ENCODE results near the gene STUB1.

STUB1 gene

DNA sequence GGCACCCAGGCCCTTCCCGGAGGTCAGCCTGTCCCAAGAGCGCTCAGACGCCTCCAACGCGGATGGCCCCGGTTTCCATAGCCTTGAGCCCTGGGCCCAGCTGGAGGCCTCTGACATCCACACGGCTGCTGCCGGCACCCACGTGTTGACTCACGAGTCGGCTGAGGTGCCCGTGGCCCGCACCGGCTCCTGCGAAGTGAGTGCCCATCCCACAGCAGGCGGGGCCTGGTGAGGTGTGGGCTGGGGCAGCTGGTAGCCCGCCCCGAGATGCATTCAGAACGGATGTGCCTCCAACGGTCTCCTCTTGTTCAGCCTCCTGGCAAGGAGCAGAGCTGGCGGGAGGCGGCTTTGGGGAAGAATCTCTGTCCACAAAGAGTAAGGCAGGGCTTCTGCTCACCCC lies 28.4 kb upstream of the STUB1 start:
- no peak for DNase-seq (ENCODE audit: low spot score)
- Mint-ChIP-seq H3K4me1 (ENCODE audit: low read depth) (no peaks in the 10 kb centered on the region), H3K4me3 (no peak overlapping the region), H3K9me3 (no peaks in the 10 kb centered on the region), H3K36me3 (ENCODE audit: low read depth) (no peaks in the 10 kb centered on the region), H3K27me3 (ENCODE audit: low read depth) (no peaks in the 10 kb centered on the region), H3K27ac (no peak overlapping the region)

GRCh38 chr16:652454-653305 lies 27.5 kb upstream of the STUB1 start:
- no peaks in the 10 kb centered on the region for H3K4me1 Mint-ChIP-seq (ENCODE audit: low read depth)
- no peak overlapping the region for H3K4me3 Mint-ChIP-seq

DNA sequence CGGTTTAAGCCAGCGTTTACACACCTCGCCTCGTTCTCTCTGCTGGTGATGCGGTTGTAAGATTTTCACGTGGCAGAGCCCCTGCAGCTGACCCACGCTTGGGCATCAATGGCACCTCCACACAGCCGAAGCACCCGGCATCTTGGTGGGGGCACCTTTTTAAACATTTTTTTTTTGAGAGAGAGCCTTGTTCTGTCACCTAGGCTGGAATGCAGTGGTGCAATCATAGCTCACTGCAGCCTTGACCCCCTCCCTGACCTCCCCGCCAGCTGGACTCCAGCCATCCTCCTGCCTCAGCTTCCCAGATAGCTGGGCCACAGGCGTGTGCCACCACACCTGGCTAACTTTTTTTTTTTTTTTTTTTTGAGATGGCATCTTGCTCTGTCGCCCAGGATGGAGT lies 26.2 kb upstream of the STUB1 start:
- no peak for DNase-seq (ENCODE audit: low spot score)
- Mint-ChIP-seq H3K4me3 (no peak overlapping the region), H3K9me3 (no peaks in the 10 kb centered on the region)

More at GRCh38 chr16:652454-653305, 27.5 kb upstream of the STUB1 start:
- H3K27ac Mint-ChIP-seq, result no peak overlapping the region
- no peaks in the 10 kb centered on the region for H3K36me3 Mint-ChIP-seq (ENCODE audit: low read depth)
- H3K9me3 Mint-ChIP-seq, result no peaks in the 10 kb centered on the region
- H3K27me3 Mint-ChIP-seq (ENCODE audit: low read depth), result no peaks in the 10 kb centered on the region
- DNase-seq (ENCODE audit: low spot score), result no peak

DNA sequence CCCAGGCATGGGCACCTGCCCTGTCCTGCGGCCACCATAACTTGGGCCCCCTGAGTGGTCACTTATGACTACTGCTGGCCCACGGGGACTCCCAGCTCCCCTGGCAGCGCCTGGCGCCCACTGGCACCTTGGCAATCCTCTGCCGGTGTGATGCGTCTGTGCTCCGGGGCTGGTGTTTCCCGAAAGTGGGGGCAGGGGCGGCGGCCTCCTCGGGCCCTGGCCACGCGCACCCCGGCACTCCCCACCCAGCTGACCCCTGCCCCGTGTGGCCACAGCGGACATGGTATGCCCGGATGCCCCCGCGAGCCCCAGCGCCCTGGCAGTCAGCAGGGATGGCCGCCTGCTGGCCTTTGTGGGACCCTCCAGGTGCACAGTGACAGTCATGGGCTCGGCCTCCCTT lies 22.7 kb upstream of the STUB1 start:
- DNase-seq (ENCODE audit: low spot score), result no peak
- Mint-ChIP-seq H3K36me3 (ENCODE audit: low read depth) (no peaks in the 10 kb centered on the region), H3K9me3 (no peaks in the 10 kb centered on the region), H3K27ac (no peak overlapping the region), H3K4me1 (ENCODE audit: low read depth) (peaks cover 5% of the 10 kb centered on the region), H3K27me3 (ENCODE audit: low read depth) (no peaks in the 10 kb centered on the region), H3K4me3 (no peak overlapping the region)

More for the DNA sequence above, 26.2 kb upstream of the STUB1 start:
- Mint-ChIP-seq H3K36me3 (ENCODE audit: low read depth) (no peaks in the 10 kb centered on the region), H3K27ac (no peak overlapping the region), H3K27me3 (ENCODE audit: low read depth) (no peaks in the 10 kb centered on the region), H3K4me1 (ENCODE audit: low read depth) (no peaks in the 10 kb centered on the region)

DNA sequence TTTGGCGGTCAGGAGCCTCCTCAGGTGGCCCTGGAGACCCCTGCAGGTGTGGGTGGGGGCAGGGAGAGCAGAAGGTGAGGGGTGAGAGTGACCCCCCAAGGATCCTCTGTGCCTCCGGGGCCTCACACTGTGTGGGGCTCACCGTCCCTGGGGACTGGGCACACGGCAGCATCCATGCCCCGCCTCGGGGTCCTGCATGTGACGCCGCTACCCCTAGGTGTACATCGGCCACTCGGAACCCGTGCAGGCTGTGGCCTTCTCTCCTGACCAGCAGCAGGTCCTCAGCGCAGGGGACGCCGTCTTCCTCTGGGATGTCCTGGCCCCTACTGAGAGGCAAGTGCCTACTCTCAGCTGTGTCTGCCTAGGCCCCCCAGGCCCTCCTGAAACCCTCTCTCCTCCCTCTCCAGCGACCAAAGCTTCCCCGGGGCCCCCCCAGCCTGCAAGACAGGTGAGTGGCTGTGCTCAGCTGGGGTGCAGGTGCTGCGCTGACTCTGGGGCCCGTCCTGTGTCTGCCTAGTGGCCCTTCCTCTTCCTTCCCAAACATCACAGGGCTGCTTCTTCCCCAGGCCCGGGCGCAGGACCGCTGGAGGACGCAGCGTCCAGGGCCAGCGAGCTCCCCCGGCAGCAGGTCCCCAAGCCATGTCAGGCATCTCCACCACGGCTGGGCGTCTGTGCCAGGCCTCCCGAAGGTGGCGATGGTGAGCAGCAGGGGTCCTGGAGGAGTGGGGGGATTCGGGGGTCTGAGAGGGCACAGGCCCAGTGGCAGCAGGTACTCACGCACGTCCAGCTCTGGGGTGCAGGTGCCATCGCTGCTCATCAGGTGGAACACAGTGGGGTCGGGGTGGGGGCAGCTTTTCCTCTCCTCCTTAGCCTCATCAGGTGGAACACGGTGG lies 21.3 kb upstream of the STUB1 start:
- Mint-ChIP-seq H3K27me3 (ENCODE audit: low read depth) (no peaks in the 10 kb centered on the region), H3K27ac (no peak overlapping the region), H3K4me1 (ENCODE audit: low read depth) (peaks cover 5% of the 10 kb centered on the region), H3K36me3 (ENCODE audit: low read depth) (no peaks in the 10 kb centered on the region), H3K4me3 (no peak overlapping the region), H3K9me3 (no peaks in the 10 kb centered on the region)
- no peak for DNase-seq (ENCODE audit: low spot score)

DNA sequence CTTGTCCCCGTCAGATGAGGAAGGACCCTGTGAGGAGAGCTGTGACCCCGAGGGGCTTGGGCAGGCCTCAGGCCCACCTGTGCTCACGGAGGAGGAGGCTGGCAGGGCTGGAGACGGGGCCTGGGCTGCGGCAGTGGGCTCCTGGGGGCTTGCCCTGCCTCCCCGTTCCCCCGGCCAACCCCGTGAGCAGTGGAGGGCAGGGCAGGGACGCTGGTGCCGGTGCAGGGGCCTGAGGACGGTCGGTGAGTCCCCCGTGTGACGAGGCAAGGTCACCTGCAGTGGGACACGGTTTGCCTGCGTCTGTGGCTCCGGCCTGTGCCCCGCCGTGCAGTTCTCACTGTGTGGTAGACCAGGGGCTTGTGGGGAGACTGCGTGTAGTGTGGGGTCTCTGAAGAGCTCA lies 20.6 kb upstream of the STUB1 start:
- H3K9me3 Mint-ChIP-seq, result no peaks in the 10 kb centered on the region
- no peak overlapping the region for H3K27ac Mint-ChIP-seq
- peaks cover 5% of the 10 kb centered on the region for H3K4me1 Mint-ChIP-seq (ENCODE audit: low read depth)
- DNase-seq (ENCODE audit: low spot score), result no peak
- H3K27me3 Mint-ChIP-seq (ENCODE audit: low read depth), result no peaks in the 10 kb centered on the region
- H3K4me3 Mint-ChIP-seq, result no peak overlapping the region
- H3K36me3 Mint-ChIP-seq (ENCODE audit: low read depth), result no peaks in the 10 kb centered on the region

GRCh38 chr16:660132-660458 lies 20.1 kb upstream of the STUB1 start:
- H3K36me3 Mint-ChIP-seq (ENCODE audit: low read depth), result no peaks in the 10 kb centered on the region
- H3K4me3 Mint-ChIP-seq, result no peak overlapping the region
- no peaks in the 10 kb centered on the region for H3K27me3 Mint-ChIP-seq (ENCODE audit: low read depth)
- no peak overlapping the region for H3K27ac Mint-ChIP-seq
- H3K9me3 Mint-ChIP-seq, result no peaks in the 10 kb centered on the region
- peaks cover 5% of the 10 kb centered on the region for H3K4me1 Mint-ChIP-seq (ENCODE audit: low read depth)
- no peak for DNase-seq (ENCODE audit: low spot score)

GRCh38 chr16:660459-661183 lies 19.6 kb upstream of the STUB1 start:
- peak; percentile 68 for DNase-seq (ENCODE audit: low spot score)
- H3K36me3 Mint-ChIP-seq (ENCODE audit: low read depth), result no peaks in the 10 kb centered on the region
- H3K4me1 Mint-ChIP-seq (ENCODE audit: low read depth), result peaks cover 5% of the 10 kb centered on the region
- H3K27me3 Mint-ChIP-seq (ENCODE audit: low read depth), result no peaks in the 10 kb centered on the region
- H3K9me3 Mint-ChIP-seq, result no peaks in the 10 kb centered on the region
- H3K4me3 Mint-ChIP-seq, result no peak overlapping the region
- H3K27ac Mint-ChIP-seq, result peak overlapping the region; percentile 36

DNA sequence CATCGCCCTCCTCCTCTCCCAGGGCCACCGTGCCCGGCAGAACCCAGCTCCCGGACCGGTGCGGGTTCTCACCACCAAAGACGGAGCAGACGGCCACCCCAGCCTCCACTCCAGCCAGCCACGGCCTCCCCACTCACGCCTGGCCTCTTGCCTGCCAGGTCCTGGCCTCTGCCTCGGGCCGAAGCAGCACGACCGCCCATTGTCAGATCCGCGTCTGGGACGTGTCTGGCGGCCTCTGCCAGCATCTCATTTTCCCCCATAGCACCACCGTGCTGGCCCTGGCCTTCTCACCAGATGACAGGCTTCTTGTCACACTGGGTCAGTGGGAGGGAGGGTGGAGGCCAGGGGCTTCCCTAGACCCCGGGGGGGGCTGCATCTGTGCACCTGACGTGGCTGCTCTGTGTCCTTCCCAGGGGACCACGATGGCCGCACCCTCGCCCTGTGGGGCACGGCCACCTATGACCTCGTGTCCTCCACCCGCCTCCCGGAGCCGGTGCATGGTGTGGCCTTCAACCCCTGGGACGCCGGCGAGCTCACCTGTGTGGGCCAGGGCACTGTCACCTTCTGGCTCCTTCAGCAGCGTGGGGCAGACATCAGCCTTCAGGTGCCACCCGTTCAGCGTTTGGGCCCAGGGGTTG lies 18.9 kb upstream of the STUB1 start:
- H3K36me3 Mint-ChIP-seq (ENCODE audit: low read depth), result no peaks in the 10 kb centered on the region
- no peak overlapping the region for H3K4me3 Mint-ChIP-seq
- H3K4me1 Mint-ChIP-seq (ENCODE audit: low read depth), result peaks cover 5% of the 10 kb centered on the region
- no peaks in the 10 kb centered on the region for H3K9me3 Mint-ChIP-seq
- no peaks in the 10 kb centered on the region for H3K27me3 Mint-ChIP-seq (ENCODE audit: low read depth)
- peak overlapping the region; percentile 36 for H3K27ac Mint-ChIP-seq
- DNase-seq (ENCODE audit: low spot score), result no peak

GRCh38 chr16:662095-662494 lies 18.1 kb upstream of the STUB1 start:
- H3K9me3 Mint-ChIP-seq, result no peaks in the 10 kb centered on the region

GRCh38 chr16:662597-662996 lies 17.6 kb upstream of the STUB1 start:
- Mint-ChIP-seq H3K9me3 (no peaks in the 10 kb centered on the region), H3K36me3 (ENCODE audit: low read depth) (no peaks in the 10 kb centered on the region), H3K27ac (no peak overlapping the region), H3K4me1 (ENCODE audit: low read depth) (peaks cover 5% of the 10 kb centered on the region), H3K27me3 (ENCODE audit: low read depth) (no peaks in the 10 kb centered on the region), H3K4me3 (no peak overlapping the region)
- DNase-seq (ENCODE audit: low spot score), result no peak

More at GRCh38 chr16:662095-662494, 18.1 kb upstream of the STUB1 start:
- no peak overlapping the region for H3K4me3 Mint-ChIP-seq
- H3K36me3 Mint-ChIP-seq (ENCODE audit: low read depth), result no peaks in the 10 kb centered on the region
- H3K27me3 Mint-ChIP-seq (ENCODE audit: low read depth), result no peaks in the 10 kb centered on the region
- H3K4me1 Mint-ChIP-seq (ENCODE audit: low read depth), result peaks cover 5% of the 10 kb centered on the region
- H3K27ac Mint-ChIP-seq, result no peak overlapping the region
- DNase-seq (ENCODE audit: low spot score), result no peak

GRCh38 chr16:666572-666971 lies 13.6 kb upstream of the STUB1 start:
- Mint-ChIP-seq H3K36me3 (ENCODE audit: low read depth) (peaks cover 2% of the 10 kb centered on the region), H3K4me3 (no peak overlapping the region), H3K9me3 (no peaks in the 10 kb centered on the region), H3K27ac (no peak overlapping the region), H3K4me1 (ENCODE audit: low read depth) (peaks cover 1% of the 10 kb centered on the region), H3K27me3 (ENCODE audit: low read depth) (no peaks in the 10 kb centered on the region)
- no peak for DNase-seq (ENCODE audit: low spot score)

GRCh38 chr16:667113-667779 lies 13.0 kb upstream of the STUB1 start:
- Mint-ChIP-seq H3K9me3 (no peaks in the 10 kb centered on the region), H3K4me3 (peak overlapping the region; percentile 71), H3K36me3 (ENCODE audit: low read depth) (peaks cover 2% of the 10 kb centered on the region), H3K27ac (peak overlapping the region; percentile 81), H3K4me1 (ENCODE audit: low read depth) (peaks cover 1% of the 10 kb centered on the region), H3K27me3 (ENCODE audit: low read depth) (no peaks in the 10 kb centered on the region)
- no peak for DNase-seq (ENCODE audit: low spot score)
